ENCODE results near the gene AP2S1.

DNA sequence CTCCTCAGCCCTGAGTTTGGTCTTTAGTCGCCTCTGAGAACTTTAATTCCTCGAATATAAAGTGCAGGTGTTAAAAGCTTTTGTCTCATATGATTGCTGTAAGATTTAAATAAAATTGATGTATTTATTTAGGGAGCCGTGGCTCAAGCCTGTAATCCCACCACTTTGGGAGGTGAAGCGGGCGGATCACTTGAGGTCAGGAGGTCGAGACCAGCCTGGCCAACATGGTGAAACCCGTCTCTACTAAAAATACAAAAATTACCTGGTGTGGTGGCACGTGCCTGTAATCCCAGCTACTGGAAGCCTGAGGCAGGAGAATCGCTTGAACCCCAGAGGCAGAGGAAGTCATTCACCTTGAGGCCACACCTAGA, 61.7 kb downstream of the AP2S1 start:
- TF ChIP-seq, protein P1, sequence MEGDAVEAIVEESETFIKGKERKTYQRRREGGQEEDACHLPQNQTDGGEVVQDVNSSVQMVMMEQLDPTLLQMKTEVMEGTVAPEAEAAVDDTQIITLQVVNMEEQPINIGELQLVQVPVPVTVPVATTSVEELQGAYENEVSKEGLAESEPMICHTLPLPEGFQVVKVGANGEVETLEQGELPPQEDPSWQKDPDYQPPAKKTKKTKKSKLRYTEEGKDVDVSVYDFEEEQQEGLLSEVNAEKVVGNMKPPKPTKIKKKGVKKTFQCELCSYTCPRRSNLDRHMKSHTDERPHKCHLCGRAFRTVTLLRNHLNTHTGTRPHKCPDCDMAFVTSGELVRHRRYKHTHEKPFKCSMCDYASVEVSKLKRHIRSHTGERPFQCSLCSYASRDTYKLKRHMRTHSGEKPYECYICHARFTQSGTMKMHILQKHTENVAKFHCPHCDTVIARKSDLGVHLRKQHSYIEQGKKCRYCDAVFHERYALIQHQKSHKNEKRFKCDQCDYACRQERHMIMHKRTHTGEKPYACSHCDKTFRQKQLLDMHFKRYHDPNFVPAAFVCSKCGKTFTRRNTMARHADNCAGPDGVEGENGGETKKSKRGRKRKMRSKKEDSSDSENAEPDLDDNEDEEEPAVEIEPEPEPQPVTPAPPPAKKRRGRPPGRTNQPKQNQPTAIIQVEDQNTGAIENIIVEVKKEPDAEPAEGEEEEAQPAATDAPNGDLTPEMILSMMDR (IDR thresholded peaks at IDR 0.05; ENCODE audit: poor library complexity, severe bottlenecking) = no peak
- TF ChIP-seq EZH2 (IDR thresholded peaks at IDR 0.05; ENCODE audit: borderline replicate concordance, insufficient read depth, low read length, poor library complexity, severe bottlenecking) = no peak
